GM12878 (cell line): ENCODE measurements around the gene BCLAF1. TPM values are rescaled to one million over a fixed set of nuclear protein-coding genes. Genes with fewer than 3 reads are reported as not detected.

Experiments
- ATAC-seq: fragments of 200-7000 bp; cut with Tn5 transposase; 3 replicates; pipeline ENCODE4 v1.9.1; 2020; ENCODE audit warnings: mild to moderate bottlenecking, moderate library complexity
- BruUV-seq: library from RNA; stranded (reverse); fragments of 400-500 nt; replicated peaks from 2 replicates; lab custom pipeline; 2021; lab: Mats Ljungman, UMichigan
- CTCF ChIA-PET: fragments of 300-600 bp; sonication (Branson Sonifier 250); formaldehyde crosslinking; extraction: SDS; loops from one replicate; lab custom pipeline; 2021; ENCODE audit warnings: inconsistent platforms; lab: Yijun Ruan, JAX
- POLR2A ChIA-PET: fragments of 350-600 bp; formaldehyde crosslinking; extraction: SDS; loops from one replicate; lab custom pipeline; 2021; ENCODE audit warnings: inconsistent platforms; lab: Charles Lee
- RAD21 ChIA-PET: fragments of 300-600 bp; sonication (Branson Sonifier 250); formaldehyde crosslinking; loops from one replicate; lab custom pipeline; 2023; ENCODE audit warnings: antibody characterized with exemption; ENCODE audit not compliant: unreplicated experiment; lab: Charles Lee
- SMC1A ChIA-PET: fragments of 300-600 bp; sonication (Branson Sonifier 250); formaldehyde crosslinking; loops from one replicate; lab custom pipeline; 2023; ENCODE audit not compliant: unreplicated experiment, uncharacterized antibody; lab: Charles Lee
- DNase-seq: peaks from one replicate; pipeline ENCODE4 v3.0.0-alpha.2; 2011; ENCODE audit warnings: low read depth, low spot score
- FAIRE-seq: peaks from 3 replicates; lab custom pipeline; 2011; peaks lifted over from hg19 to GRCh38; lab: Jason Lieb, UNC
- H2AFZ ChIP-seq: 2 replicates; pipeline ENCODE4 v1.6.0; 2011; ENCODE audit warnings: low read depth, low read length, control low read depth; ENCODE audit not compliant: control insufficient read depth
- H3K27ac ChIP-seq: 2 replicates; pipeline ENCODE4 v1.5.1; 2011; ENCODE audit warnings: control low read depth; ENCODE audit not compliant: control insufficient read depth, insufficient read depth
- H3K27me3 ChIP-seq, 2 experiments: replicated peaks in 1 of 2; 2 replicates each; pipeline versions ENCODE4 v1.6.0 to v1.6.1; 2011; ENCODE audit warnings: low read length in 1 of 2; ENCODE audit not compliant: control insufficient read depth in 2 of 2, insufficient read depth in 2 of 2
- H3K36me3 ChIP-seq, 2 experiments: 2 replicates each; pipeline ENCODE4 v1.5.1; 2011; ENCODE audit warnings: low read length in 1 of 2; ENCODE audit not compliant: control insufficient read depth in 2 of 2, insufficient read depth in 2 of 2
- H3K4me1 ChIP-seq: 2 replicates; pipeline ENCODE4 v1.6.1; 2011; ENCODE audit warnings: mild to moderate bottlenecking, low read length, moderate library complexity, mixed read lengths; ENCODE audit not compliant: control insufficient read depth, insufficient read depth
- H3K4me2 ChIP-seq: 2 replicates; pipeline ENCODE4 v1.6.0; 2011; ENCODE audit warnings: control low read depth; ENCODE audit not compliant: control insufficient read depth, insufficient read depth
- H3K4me3 ChIP-seq: fragments of 200-600 bp; sonication (generic); 2 replicates; pipeline ENCODE4 v1.5.1; 2016
- H3K79me2 ChIP-seq: 2 replicates; pipeline ENCODE4 v1.6.0; 2011; ENCODE audit warnings: low read length; ENCODE audit not compliant: control insufficient read depth, insufficient read depth
- H3K9ac ChIP-seq: 2 replicates; pipeline ENCODE4 v1.8.0; 2011; ENCODE audit warnings: low read length, control low read depth, mixed read lengths; ENCODE audit not compliant: control insufficient read depth, insufficient read depth
- H3K9me3 ChIP-seq: replicated peaks from 3 replicates; pipeline ENCODE4 v1.5.1; 2011; ENCODE audit warnings: mild to moderate bottlenecking, low read length; ENCODE audit not compliant: control insufficient read depth, insufficient read depth
- H4K20me1 ChIP-seq: 2 replicates; pipeline ENCODE4 v1.6.0; 2011; ENCODE audit not compliant: control insufficient read depth, insufficient read depth
- BCLAF1 ChIP-seq: fragments of 450-650 bp; IDR thresholded peaks from 2 replicates; pipeline ENCODE4 v1.6.1; 2017; ENCODE audit warnings: antibody characterized with exemption, mild to moderate bottlenecking, moderate library complexity
- HDGF ChIP-seq: fragments of 450-650 bp; IDR thresholded peaks from 2 replicates; pipeline ENCODE4 v1.6.1; 2016; ENCODE audit warnings: antibody characterized with exemption
- MTA3 ChIP-seq: IDR thresholded peaks from 2 replicates; pipeline ENCODE4 v1.6.1; 2012; ENCODE audit warnings: low read length, inconsistent platforms, borderline replicate concordance
- NFYA ChIP-seq: IDR thresholded peaks from 2 replicates; pipeline ENCODE4 v1.6.1; 2011; ENCODE audit warnings: low read depth, mild to moderate bottlenecking, low read length, improper control_type of control experiment, borderline replicate concordance
- NR2C2 ChIP-seq: IDR thresholded peaks from 2 replicates; pipeline ENCODE4 v1.6.1; 2011; ENCODE audit warnings: borderline replicate concordance, low read depth; ENCODE audit not compliant: control insufficient read depth, insufficient read length
- POLR2AphosphoS5 ChIP-seq: IDR thresholded peaks from 2 replicates; pipeline ENCODE4 v1.6.1; 2011; ENCODE audit warnings: mild to moderate bottlenecking, low read length, inconsistent platforms
- SPI1 ChIP-seq: IDR thresholded peaks from 2 replicates; pipeline ENCODE4 v1.6.1; 2011; ENCODE audit warnings: low read depth, mild to moderate bottlenecking, low read length, moderate library complexity, borderline replicate concordance; ENCODE audit not compliant: insufficient read depth
- STAT1 ChIP-seq: fragments of 450-650 bp; conservative IDR thresholded peaks from 2 replicates; pipeline ENCODE4 v1.6.1; 2014; ENCODE audit warnings: antibody characterized with exemption, mild to moderate bottlenecking
- SUPT20H ChIP-seq: IDR thresholded peaks from 2 replicates; pipeline ENCODE4 v1.6.1; 2011; ENCODE audit warnings: low read depth, mild to moderate bottlenecking, low read length, moderate library complexity, borderline replicate concordance; ENCODE audit not compliant: control insufficient read depth
- ZBTB33 ChIP-seq: fragments of 450-650 bp; IDR thresholded peaks from 2 replicates; pipeline ENCODE4 v1.6.1; 2017; ENCODE audit warnings: mild to moderate bottlenecking
- ZNF274 ChIP-seq: IDR thresholded peaks from one replicate; pipeline ENCODE4 v1.8.0; 2011; ENCODE audit not compliant: insufficient read length, insufficient read depth
- ZSCAN29 ChIP-seq: fragments of 450-650 bp; IDR thresholded peaks from 2 replicates; pipeline ENCODE4 v1.6.1; 2017; ENCODE audit warnings: mild to moderate bottlenecking, moderate library complexity
- WGBS: methylation state at CpG from one replicate; pipeline ENCODE4 v1.1.6; 2016; ENCODE audit warnings: low lambda C conversion rate; ENCODE audit not compliant: insufficient replicate concordance, insufficient coverage; ENCODE audit errors: missing lambda C conversion rate; 5-methylcytosine and 5-hydroxymethylcytosine counted together
- in situ Hi-C: fragments of 300-500 bp; cut with MboI; formaldehyde crosslinking; loops from 9 replicates; pipeline ENCODE4 v1.14.3; 2018; ENCODE audit warnings: mixed read lengths
- intact Hi-C: fragments of 100-400 bp; cut with micrococcal nuclease; formaldehyde crosslinking; loops from one replicate; pipeline ENCODE4 v1.14.2; 2022; ENCODE audit not compliant: unreplicated experiment
- polyA plus RNA-seq, 11 experiments: library from polyadenylated mRNA; depleted of rRNA in 4 of 11; unstranded in 6 of 11; stranded (reverse) in 5 of 11; fragments of >200 nt; fragmentation: Nextera tagmentation in 4 of 11; fragmentation: Illumina TruSeq in 1 of 11; extraction: Ambion mirVana in 4 of 11; extraction: Trizol in 1 of 11; gene quantifications; 1 replicate in 1 of 11; 2 replicates in 10 of 11; pipeline versions ENCODE4 v1.2.1 to v1.2.3, GENCODE V29; 2011 to 2016; ENCODE audit warnings: inconsistent platforms in 2 of 11, missing spikeins in 2 of 11, low read depth in 1 of 11
- total RNA-seq, 4 experiments: library from RNA; depleted of rRNA in 3 of 4; stranded (reverse); fragments of >200 nt in 3 of 4; fragmentation: Illumina TruSeq in 1 of 4; extraction: Trizol in 1 of 4; gene quantifications; 2 replicates each; pipeline versions ENCODE4 v1.2.1 to v1.2.3, GENCODE V29; 2013 to 2021
- TF ChIP-seq, protein P1 (sequence below): fragments of 450-650 bp; IDR thresholded peaks from 2 replicates; pipeline ENCODE4 v1.6.1; 2017; ENCODE audit warnings: low read depth, mild to moderate bottlenecking, moderate library complexity
- TF ChIP-seq, protein P2 (sequence below): fragments of 450-650 bp; formaldehyde crosslinking; IDR thresholded peaks from 2 replicates; pipeline ENCODE4 v1.4.0; 2020; ENCODE audit warnings: mild to moderate bottlenecking, moderate library complexity

BCLAF1 gene
- total and polyA plus RNA-seq, 10 of the 15 experiments (the other 5 are each of a cell fraction or from before 2014, with no cell fraction given): 56.0 to 223 (median 114) TPM

DNA sequence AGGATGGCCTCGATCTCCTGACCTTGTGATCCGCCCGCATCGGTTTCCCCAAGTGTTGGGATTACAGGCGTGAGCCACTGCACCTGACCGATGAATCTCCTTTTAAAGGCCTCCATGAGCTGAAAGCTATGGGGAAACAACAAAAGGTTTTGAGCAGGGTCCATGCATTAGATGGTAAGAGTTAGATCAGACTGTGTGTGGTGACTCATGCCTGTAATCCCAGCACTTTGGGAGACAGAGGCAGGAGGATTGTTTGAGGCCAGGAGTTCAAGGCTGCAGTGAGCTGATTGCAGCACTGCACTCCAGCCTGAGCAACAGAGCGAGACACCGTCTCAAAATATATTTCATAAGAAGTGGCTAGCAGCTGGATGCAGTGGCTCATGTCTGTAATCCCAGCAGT, 41.0 kb upstream of the BCLAF1 start:
- Histone ChIP-seq H3K4me2 (no peak overlapping the region), H2AFZ (no peak overlapping the region), H3K36me3 (no peaks in the 10 kb centered on the region), H3K9ac (no peak overlapping the region), H3K27ac (no peak overlapping the region), H3K27me3 (no peaks in the 10 kb centered on the region; a peak in 2 of 4 replicates), H3K4me1 (no peaks in the 10 kb centered on the region), H3K4me3 (no peak overlapping the region), H4K20me1 (no peaks in the 10 kb centered on the region), H3K79me2 (no peaks in the 10 kb centered on the region), H3K9me3 (no peaks in the 10 kb centered on the region)
- SMC1A ChIA-PET: no interaction called here
- intact Hi-C loops: no loop called here
- ATAC-seq (no peak), FAIRE-seq (no peak), DNase-seq (no peak)
- in situ Hi-C loops: no loop called here
- POLR2A ChIA-PET: no interaction called here
- WGBS: 50% methylated on average over 8 of the region's 8 CpGs
- RAD21 ChIA-PET: no interaction called here
- CTCF ChIA-PET: interaction anchor here (1.5 kb wide), 1 partner anchor 13 kb away, joined by 7 read pairs; no protein-coding TSS in a partner anchor
- BruUV-seq: no TSS peak
- TF ChIP-seq STAT1 (no peak), NR2C2 (no peak), ZBTB33 (no peak), MTA3 (no peak), HDGF (no peak), POLR2AphosphoS5 (no peak), BCLAF1 (no peak), NFYA (no peak), ZSCAN29 (no peak), SUPT20H (no peak), SPI1 (no peak), ZNF274 (no peak)
- TF ChIP-seq, protein P1, sequence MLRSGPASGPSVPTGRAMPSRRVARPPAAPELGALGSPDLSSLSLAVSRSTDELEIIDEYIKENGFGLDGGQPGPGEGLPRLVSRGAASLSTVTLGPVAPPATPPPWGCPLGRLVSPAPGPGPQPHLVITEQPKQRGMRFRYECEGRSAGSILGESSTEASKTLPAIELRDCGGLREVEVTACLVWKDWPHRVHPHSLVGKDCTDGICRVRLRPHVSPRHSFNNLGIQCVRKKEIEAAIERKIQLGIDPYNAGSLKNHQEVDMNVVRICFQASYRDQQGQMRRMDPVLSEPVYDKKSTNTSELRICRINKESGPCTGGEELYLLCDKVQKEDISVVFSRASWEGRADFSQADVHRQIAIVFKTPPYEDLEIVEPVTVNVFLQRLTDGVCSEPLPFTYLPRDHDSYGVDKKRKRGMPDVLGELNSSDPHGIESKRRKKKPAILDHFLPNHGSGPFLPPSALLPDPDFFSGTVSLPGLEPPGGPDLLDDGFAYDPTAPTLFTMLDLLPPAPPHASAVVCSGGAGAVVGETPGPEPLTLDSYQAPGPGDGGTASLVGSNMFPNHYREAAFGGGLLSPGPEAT: no peak
- TF ChIP-seq, protein P2, sequence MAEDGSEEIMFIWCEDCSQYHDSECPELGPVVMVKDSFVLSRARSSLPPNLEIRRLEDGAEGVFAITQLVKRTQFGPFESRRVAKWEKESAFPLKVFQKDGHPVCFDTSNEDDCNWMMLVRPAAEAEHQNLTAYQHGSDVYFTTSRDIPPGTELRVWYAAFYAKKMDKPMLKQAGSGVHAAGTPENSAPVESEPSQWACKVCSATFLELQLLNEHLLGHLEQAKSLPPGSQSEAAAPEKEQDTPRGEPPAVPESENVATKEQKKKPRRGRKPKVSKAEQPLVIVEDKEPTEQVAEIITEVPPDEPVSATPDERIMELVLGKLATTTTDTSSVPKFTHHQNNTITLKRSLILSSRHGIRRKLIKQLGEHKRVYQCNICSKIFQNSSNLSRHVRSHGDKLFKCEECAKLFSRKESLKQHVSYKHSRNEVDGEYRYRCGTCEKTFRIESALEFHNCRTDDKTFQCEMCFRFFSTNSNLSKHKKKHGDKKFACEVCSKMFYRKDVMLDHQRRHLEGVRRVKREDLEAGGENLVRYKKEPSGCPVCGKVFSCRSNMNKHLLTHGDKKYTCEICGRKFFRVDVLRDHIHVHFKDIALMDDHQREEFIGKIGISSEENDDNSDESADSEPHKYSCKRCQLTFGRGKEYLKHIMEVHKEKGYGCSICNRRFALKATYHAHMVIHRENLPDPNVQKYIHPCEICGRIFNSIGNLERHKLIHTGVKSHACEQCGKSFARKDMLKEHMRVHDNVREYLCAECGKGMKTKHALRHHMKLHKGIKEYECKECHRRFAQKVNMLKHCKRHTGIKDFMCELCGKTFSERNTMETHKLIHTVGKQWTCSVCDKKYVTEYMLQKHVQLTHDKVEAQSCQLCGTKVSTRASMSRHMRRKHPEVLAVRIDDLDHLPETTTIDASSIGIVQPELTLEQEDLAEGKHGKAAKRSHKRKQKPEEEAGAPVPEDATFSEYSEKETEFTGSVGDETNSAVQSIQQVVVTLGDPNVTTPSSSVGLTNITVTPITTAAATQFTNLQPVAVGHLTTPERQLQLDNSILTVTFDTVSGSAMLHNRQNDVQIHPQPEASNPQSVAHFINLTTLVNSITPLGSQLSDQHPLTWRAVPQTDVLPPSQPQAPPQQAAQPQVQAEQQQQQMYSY (CRISPR knock-in tag): no peak
